Duodenal mucosa (tissue), 2 donors: ENCODE results near the gene DOK7.

Experiments
- H3K27ac ChIP-seq: one replicate; pipeline ENCODE4 v1.7.0; 2013; ENCODE audit warnings: low read depth, low read length
- H3K27me3 ChIP-seq, 2 donors: one replicate each; pipeline ENCODE4 v1.7.0; 2013; ENCODE audit warnings: low read length in 2 of 2, control low read depth in 1 of 2; ENCODE audit not compliant: insufficient read depth in 2 of 2, control insufficient read depth in 1 of 2
- H3K36me3 ChIP-seq, 2 donors: one replicate each; pipeline ENCODE4 v1.7.0; 2013; ENCODE audit warnings: low read length in 2 of 2, control low read depth in 1 of 2; ENCODE audit not compliant: insufficient read depth in 2 of 2, control insufficient read depth in 1 of 2
- H3K4me1 ChIP-seq, 2 donors: one replicate each; pipeline ENCODE4 v1.7.0; 2013; ENCODE audit warnings: low read length in 2 of 2, control low read depth in 1 of 2; ENCODE audit not compliant: insufficient read depth in 2 of 2, control insufficient read depth in 1 of 2
- H3K4me3 ChIP-seq, 2 donors: one replicate each; pipeline ENCODE4 v1.7.0; 2013; ENCODE audit warnings: low read length in 2 of 2, low read depth in 1 of 2
- H3K9ac ChIP-seq, 2 donors: one replicate each; pipeline ENCODE4 v1.7.0; 2013; ENCODE audit warnings: low read length in 2 of 2, low read depth in 1 of 2
- H3K9me3 ChIP-seq, 2 donors: one replicate each; pipeline ENCODE4 v1.7.0; 2013; ENCODE audit warnings: low read length in 2 of 2, control low read depth in 1 of 2; ENCODE audit not compliant: control insufficient read depth in 1 of 2

The DOK7 gene

GRCh38 chr4:3442460-3442958 lies 20.6 kb upstream of the DOK7 start:
- H3K36me3 ChIP-seq, result no peaks in the 10 kb centered on the region
- no peak overlapping the region for H3K27ac ChIP-seq
- H3K4me3 ChIP-seq, result no peak overlapping the region
- no peaks in the 10 kb centered on the region for H3K4me1 ChIP-seq
- H3K9me3 ChIP-seq, result no peaks in the 10 kb centered on the region
- no peak overlapping the region for H3K9ac ChIP-seq
- no peaks in the 10 kb centered on the region for H3K27me3 ChIP-seq

GRCh38 chr4:3442959-3443749 lies 20.0 kb upstream of the DOK7 start:
- no peak overlapping the region for H3K27ac ChIP-seq
- no peak overlapping the region for H3K4me3 ChIP-seq
- no peaks in the 10 kb centered on the region for H3K9me3 ChIP-seq
- H3K27me3 ChIP-seq, result no peaks in the 10 kb centered on the region
- H3K9ac ChIP-seq, result no peak overlapping the region
- no peaks in the 10 kb centered on the region for H3K4me1 ChIP-seq
- H3K36me3 ChIP-seq, result no peaks in the 10 kb centered on the region

GRCh38 chr4:3443750-3444309 lies 19.3 kb upstream of the DOK7 start:
- Histone ChIP-seq H3K9me3 (no peaks in the 10 kb centered on the region), H3K4me1 (no peaks in the 10 kb centered on the region), H3K27ac (no peak overlapping the region), H3K9ac (no peak overlapping the region), H3K27me3 (no peaks in the 10 kb centered on the region), H3K36me3 (no peaks in the 10 kb centered on the region), H3K4me3 (no peak overlapping the region)

- H3K9me3 ChIP-seq, result no peaks in the 10 kb centered on the region
- no peak overlapping the region for H3K4me3 ChIP-seq
- no peak overlapping the region for H3K9ac ChIP-seq
- no peaks in the 10 kb centered on the region for H3K27me3 ChIP-seq
- H3K36me3 ChIP-seq, result no peaks in the 10 kb centered on the region
- H3K4me1 ChIP-seq, result no peaks in the 10 kb centered on the region
- no peak overlapping the region for H3K27ac ChIP-seq
Measured at GRCh38 chr4:3444351-3445110, 18.6 kb upstream of the DOK7 start.

GRCh38 chr4:3445111-3445820 lies 17.8 kb upstream of the DOK7 start:
- no peak overlapping the region for H3K4me3 ChIP-seq
- no peaks in the 10 kb centered on the region for H3K36me3 ChIP-seq
- no peaks in the 10 kb centered on the region for H3K27me3 ChIP-seq
- H3K9me3 ChIP-seq, result no peaks in the 10 kb centered on the region
- no peak overlapping the region for H3K9ac ChIP-seq
- H3K4me1 ChIP-seq, result no peaks in the 10 kb centered on the region
- no peak overlapping the region for H3K27ac ChIP-seq

- no peaks in the 10 kb centered on the region for H3K36me3 ChIP-seq
- no peak overlapping the region for H3K9ac ChIP-seq
- H3K4me1 ChIP-seq, result no peaks in the 10 kb centered on the region
- no peaks in the 10 kb centered on the region for H3K9me3 ChIP-seq
- H3K27me3 ChIP-seq, result no peaks in the 10 kb centered on the region
- H3K4me3 ChIP-seq, result no peak overlapping the region
- no peak overlapping the region for H3K27ac ChIP-seq
Measured at GRCh38 chr4:3445829-3446545, 17.1 kb upstream of the DOK7 start.

GRCh38 chr4:3446631-3447320 lies 16.3 kb upstream of the DOK7 start:
- Histone ChIP-seq H3K4me3 (no peak overlapping the region), H3K9me3 (no peaks in the 10 kb centered on the region), H3K27ac (no peak overlapping the region), H3K36me3 (no peaks in the 10 kb centered on the region), H3K27me3 (no peaks in the 10 kb centered on the region), H3K4me1 (peaks cover 6% of the 10 kb centered on the region in 2 donors), H3K9ac (no peak overlapping the region)

- Histone ChIP-seq H3K36me3 (no peaks in the 10 kb centered on the region), H3K9me3 (no peaks in the 10 kb centered on the region), H3K27me3 (no peaks in the 10 kb centered on the region), H3K9ac (no peak overlapping the region), H3K27ac (no peak overlapping the region), H3K4me3 (no peak overlapping the region), H3K4me1 (peaks cover 14% of the 10 kb centered on the region in 2 donors)
Measured at GRCh38 chr4:3447431-3448395, 15.4 kb upstream of the DOK7 start.
